ENCODE results near the gene ASB2. TPM values are rescaled to one million over a fixed set of nuclear protein-coding genes. Genes with fewer than 3 reads are reported as not detected.

The ASB2 gene
- total RNA-seq, 4 donors from 2014 or later: 22.1 to 35.8 (median 27.9) TPM

- no peak for TF ChIP-seq EP300 (IDR thresholded peaks at IDR 0.05; ENCODE audit: low read depth)
- TF ChIP-seq POLR2AphosphoS5 (IDR thresholded peaks at IDR 0.05): no peak
- TF ChIP-seq CTCF (IDR thresholded peaks at IDR 0.05): no peak
- no peak for TF ChIP-seq POLR2A (IDR thresholded peaks at IDR 0.05)
- Histone ChIP-seq H3K27me3 (no peaks in the 10 kb centered on the region), H3K4me3 (no peak overlapping the region), H3K27ac (no peak overlapping the region), H3K9me3 (no peaks in the 10 kb centered on the region), H3K36me3 (no peaks in the 10 kb centered on the region), H3K4me1 (peaks cover 0 to 10% (median 5%) of the 10 kb centered on the region in 4 donors)
- 89% methylated on average over 1 of the region's 3 CpGs; no CpG with 5 or more reads in 1 of the 2 donors for WGBS, 2 donors (ENCODE audit: low coverage in 1 of 2)
- in situ Hi-C loops (cut with MboI; ENCODE audit: low pct_ligation_motif_present in 1 of 4, low pct_unique_long_range_greater_than_20kb in 1 of 4, low sequenced_read_pairs in 3 of 4): no loop called here
- DNase-seq: no peak
- intact Hi-C loops (cut with DNase I; ENCODE audit: low total_unique reads): no loop called here
Measured at GRCh38 chr14:93987815-93988476, 11.6 kb upstream of the ASB2 start.

GRCh38 chr14:93987376-93987775, 11.0 kb upstream of the ASB2 start:
- DNase-seq: no peak
- Histone ChIP-seq H3K27ac (no peak overlapping the region), H3K27me3 (no peaks in the 10 kb centered on the region), H3K9me3 (no peaks in the 10 kb centered on the region), H3K36me3 (no peaks in the 10 kb centered on the region), H3K4me1 (peaks cover 0 to 10% (median 5%) of the 10 kb centered on the region in 4 donors), H3K4me3 (no peak overlapping the region)
- TF ChIP-seq EP300 (IDR thresholded peaks at IDR 0.05; ENCODE audit: low read depth) (no peak), POLR2A (IDR thresholded peaks at IDR 0.05) (no peak), CTCF (IDR thresholded peaks at IDR 0.05) (no peak), POLR2AphosphoS5 (IDR thresholded peaks at IDR 0.05) (no peak)
- intact Hi-C loops (cut with DNase I; ENCODE audit: low total_unique reads): no loop called here
- in situ Hi-C loops (cut with MboI; ENCODE audit: low pct_ligation_motif_present in 1 of 4, low pct_unique_long_range_greater_than_20kb in 1 of 4, low sequenced_read_pairs in 3 of 4): no loop called here
- WGBS, 2 donors (ENCODE audit: low coverage in 1 of 2): 77% methylated on average over 12 of the region's 12 CpGs; no CpG with 5 or more reads in 1 of the 2 donors

- no peak for TF ChIP-seq CTCF (IDR thresholded peaks at IDR 0.05)
- TF ChIP-seq POLR2AphosphoS5 (IDR thresholded peaks at IDR 0.05): no peak
- TF ChIP-seq EP300 (IDR thresholded peaks at IDR 0.05; ENCODE audit: low read depth): no peak
- no peak for TF ChIP-seq POLR2A (IDR thresholded peaks at IDR 0.05)
- no peak for DNase-seq
- 88% methylated on average over 9 of the region's 9 CpGs; no CpG with 5 or more reads in 1 of the 2 donors for WGBS, 2 donors (ENCODE audit: low coverage in 1 of 2)
- Histone ChIP-seq H3K9me3 (no peaks in the 10 kb centered on the region), H3K27ac (no peak overlapping the region), H3K4me3 (no peak overlapping the region), H3K36me3 (no peaks in the 10 kb centered on the region), H3K4me1 (peaks cover 0 to 10% (median 5%) of the 10 kb centered on the region in 4 donors), H3K27me3 (no peaks in the 10 kb centered on the region)
- in situ Hi-C loops (cut with MboI; ENCODE audit: low pct_ligation_motif_present in 1 of 4, low pct_unique_long_range_greater_than_20kb in 1 of 4, low sequenced_read_pairs in 3 of 4) (no loop called here), intact Hi-C loops (cut with DNase I; ENCODE audit: low total_unique reads) (no loop called here)
Measured at GRCh38 chr14:93986955-93987354, 10.6 kb upstream of the ASB2 start.

GRCh38 chr14:93984987-93985410, 8.6 kb upstream of the ASB2 start:
- peak; percentile 31 to 56 (median 42) for TF ChIP-seq CTCF (IDR thresholded peaks at IDR 0.05)
- TF ChIP-seq POLR2A (IDR thresholded peaks at IDR 0.05): no peak
- peak; percentile 11 to 34 (median 32) for TF ChIP-seq POLR2AphosphoS5 (IDR thresholded peaks at IDR 0.05)
- no peak for TF ChIP-seq EP300 (IDR thresholded peaks at IDR 0.05; ENCODE audit: low read depth)
- intact Hi-C loops (cut with DNase I; ENCODE audit: low total_unique reads): no loop called here
- WGBS, 2 donors (ENCODE audit: low coverage in 1 of 2): 33 to 44% methylated on average over 1 to 7 of the region's 7 CpGs

More at GRCh38 chr14:93984987-93985410, 8.6 kb upstream of the ASB2 start:
- DNase-seq: peak; percentile 48
- in situ Hi-C loops (cut with MboI; ENCODE audit: low pct_ligation_motif_present in 1 of 4, low pct_unique_long_range_greater_than_20kb in 1 of 4, low sequenced_read_pairs in 3 of 4): no loop called here
- Histone ChIP-seq H3K4me1 (peaks cover 6 to 17% (median 12%) of the 10 kb centered on the region in 4 donors), H3K27me3 (no peaks in the 10 kb centered on the region), H3K4me3 (no peak overlapping the region), H3K36me3 (no peaks in the 10 kb centered on the region), H3K9me3 (no peaks in the 10 kb centered on the region), H3K27ac (peak overlapping the region in 3 of 4 donors; percentile 49 to 63 (median 55))
